Ascending aorta (tissue), 2 donors: ENCODE measurements around the gene FHAD1. TPM values are rescaled to one million over a fixed set of nuclear protein-coding genes. Genes with fewer than 3 reads are reported as not detected.

Experiments
- DNase-seq, 2 donors: peaks; one replicate each; pipeline ENCODE4 v3.0.0-alpha.2; 2019; ENCODE audit warnings: low spot score in 2 of 2
- H3K27ac ChIP-seq, 2 donors: fragments of 200-600 bp; sonication (generic); one replicate each; pipeline ENCODE4 v1.5.1; 2016 to 2017; ENCODE audit warnings: mild to moderate bottlenecking in 1 of 2
- H3K27me3 ChIP-seq: fragments of 200-600 bp; sonication (generic); one replicate; pipeline ENCODE4 v1.5.1; 2017
- H3K36me3 ChIP-seq, 2 donors: fragments of 200-600 bp; sonication (generic); one replicate each; pipeline ENCODE4 v1.5.1; 2016
- H3K4me1 ChIP-seq, 2 donors: fragments of 200-600 bp; sonication (generic); one replicate each; pipeline ENCODE4 v1.5.1; 2016 to 2017; ENCODE audit warnings: mild to moderate bottlenecking in 1 of 2
- H3K4me3 ChIP-seq, 2 donors: fragments of 200-600 bp; sonication (generic); one replicate each; pipeline ENCODE4 v1.5.1; 2016 to 2017; ENCODE audit warnings: mild to moderate bottlenecking in 1 of 2
- H3K9me3 ChIP-seq, 2 donors: fragments of 200-600 bp; sonication (generic); one replicate each; pipeline ENCODE4 v1.5.1; 2016
- CTCF ChIP-seq, 3 experiments: fragments of 200-600 bp in 2 of 3; fragments of 450-650 bp in 1 of 3; sonication (generic) in 2 of 3; IDR thresholded peaks; one replicate each; pipeline ENCODE4 v1.5.1; 2016 to 2019; ENCODE audit warnings: antibody characterized with exemption in 3 of 3, mild to moderate bottlenecking in 1 of 3, moderate library complexity in 1 of 3
- intact Hi-C: fragments of 100-400 bp; cut with DNase I; formaldehyde crosslinking; loops from one replicate; pipeline ENCODE4 v1.15.1; 2023
- total RNA-seq: library from RNA; depleted of rRNA; stranded (reverse); fragments of >200 nt; gene quantifications from one replicate; pipeline ENCODE4 v1.1.0, GENCODE V29; 2016

Gene FHAD1
- total RNA-seq, 1 donor from 2014 or later = not detected

- no peaks in the 10 kb centered on the region for H3K9me3 ChIP-seq
- H3K4me3 ChIP-seq = no peak overlapping the region
- DNase-seq = no peak
- peaks cover 0 to 3% of the 10 kb centered on the region in 2 donors for H3K36me3 ChIP-seq
- no peaks in the 10 kb centered on the region for H3K27me3 ChIP-seq
- H3K27ac ChIP-seq = no peak overlapping the region
- TF ChIP-seq CTCF (IDR thresholded peaks at IDR 0.05) = no peak
- H3K4me1 ChIP-seq = peaks cover 2 to 4% of the 10 kb centered on the region in 2 donors
- intact Hi-C loops = no loop called here
Measured at GRCh38 chr1:15219280-15220023, 27.6 kb upstream of the FHAD1 start.

DNA sequence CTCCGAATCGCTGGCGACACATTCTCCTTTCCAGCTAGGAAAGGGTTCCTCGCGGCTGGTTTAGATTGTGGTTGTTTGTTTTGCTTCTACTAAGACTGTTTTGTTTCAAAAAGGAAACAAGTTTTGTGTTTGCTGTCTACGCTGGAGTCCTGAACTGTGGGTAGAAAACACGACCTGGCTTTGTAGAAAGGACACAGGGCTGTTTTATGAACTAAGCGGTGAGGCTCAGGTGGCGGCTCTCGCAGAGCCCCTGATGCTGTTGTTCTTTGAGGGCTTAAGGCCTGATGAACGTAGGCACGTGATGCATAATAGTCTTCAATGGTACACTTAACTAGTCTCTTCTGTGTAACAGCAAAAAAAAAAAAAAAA is 27.0 kb upstream of the FHAD1 start:
- Histone ChIP-seq H3K27me3 (no peaks in the 10 kb centered on the region), H3K9me3 (no peaks in the 10 kb centered on the region), H3K4me3 (no peak overlapping the region), H3K4me1 (no peaks in the 10 kb centered on the region), H3K36me3 (peaks cover 0 to 3% of the 10 kb centered on the region in 2 donors), H3K27ac (no peak overlapping the region)
- no peak for DNase-seq
- no peak for TF ChIP-seq CTCF (IDR thresholded peaks at IDR 0.05)
- intact Hi-C loops = no loop called here

- H3K4me3 ChIP-seq = no peak overlapping the region
- H3K36me3 ChIP-seq = peaks cover 0 to 3% of the 10 kb centered on the region in 2 donors
- no peak for TF ChIP-seq CTCF (IDR thresholded peaks at IDR 0.05)
- H3K27me3 ChIP-seq = no peaks in the 10 kb centered on the region
- intact Hi-C loops = no loop called here
- no peaks in the 10 kb centered on the region for H3K4me1 ChIP-seq
- H3K9me3 ChIP-seq = no peaks in the 10 kb centered on the region
- DNase-seq = no peak
- no peak overlapping the region for H3K27ac ChIP-seq
Measured at GRCh38 chr1:15220825-15221431, 26.1 kb upstream of the FHAD1 start.

DNA sequence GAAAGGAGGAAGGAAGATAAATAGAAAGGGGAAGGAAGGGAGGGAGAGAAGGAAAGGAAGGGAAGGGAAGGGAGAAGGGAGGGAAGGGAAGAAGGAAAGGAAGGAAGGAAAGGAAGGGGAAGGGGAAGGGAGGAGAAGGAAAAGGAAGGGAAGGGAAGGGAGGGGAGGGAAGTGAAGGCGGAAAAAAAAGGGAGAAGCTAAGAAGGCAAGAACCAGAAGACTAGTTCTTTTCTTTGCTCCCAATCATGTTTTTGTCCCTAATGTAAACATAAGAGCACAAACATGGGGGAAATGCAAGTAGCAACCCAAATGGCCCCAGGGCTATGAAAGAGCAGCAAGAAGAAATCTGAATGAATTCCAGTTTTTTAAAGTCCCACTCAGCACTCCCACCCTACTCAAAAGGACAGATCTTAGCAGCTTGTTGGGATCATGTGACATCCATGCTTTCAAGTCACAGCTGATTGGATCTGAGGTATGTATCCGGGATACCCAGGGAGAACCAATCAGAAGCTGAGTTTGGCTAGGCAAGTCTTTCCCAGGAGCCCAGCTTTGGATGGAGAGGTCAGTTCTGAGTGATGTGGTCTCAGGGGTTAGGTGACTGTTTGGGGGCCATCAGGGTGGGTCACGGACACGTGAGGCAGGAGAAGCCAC is 24.2 kb upstream of the FHAD1 start:
- no peak for TF ChIP-seq CTCF (IDR thresholded peaks at IDR 0.05)
- Histone ChIP-seq H3K36me3 (peaks cover 0 to 3% of the 10 kb centered on the region in 2 donors), H3K27ac (no peak overlapping the region), H3K4me1 (no peaks in the 10 kb centered on the region), H3K4me3 (no peak overlapping the region), H3K9me3 (no peaks in the 10 kb centered on the region), H3K27me3 (no peaks in the 10 kb centered on the region)
- DNase-seq = no peak
- intact Hi-C loops = no loop called here

DNA sequence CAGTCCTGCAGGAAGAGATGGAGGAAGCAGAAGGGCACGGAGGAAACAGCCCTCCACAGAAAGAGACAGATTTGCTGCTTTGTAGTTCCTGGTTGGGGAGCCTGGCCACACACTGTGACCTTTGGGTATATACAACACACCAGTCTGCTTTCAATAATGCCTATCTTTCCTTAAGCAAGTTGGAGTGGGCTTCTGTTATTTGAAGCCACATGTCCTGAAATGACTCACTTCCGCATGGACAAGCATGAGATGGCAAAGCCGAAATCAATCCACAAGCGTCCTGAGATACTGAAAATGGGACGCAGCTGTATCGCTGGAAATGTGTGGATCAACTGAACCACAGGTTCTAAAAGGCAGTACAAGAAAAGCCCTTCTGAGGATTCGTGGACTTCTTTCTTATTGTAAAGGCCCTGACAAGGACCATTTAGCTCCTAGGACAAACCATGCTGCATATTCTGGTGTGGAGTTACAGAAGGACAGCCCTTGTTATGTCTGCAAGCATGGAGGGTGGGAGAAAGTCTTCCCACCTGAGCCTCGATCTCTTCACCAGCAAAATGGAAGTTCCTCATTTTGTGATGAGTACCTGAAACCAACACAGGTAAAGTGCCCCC is 22.7 kb upstream of the FHAD1 start:
- Histone ChIP-seq H3K27me3 (no peaks in the 10 kb centered on the region), H3K4me3 (no peak overlapping the region), H3K27ac (no peak overlapping the region), H3K9me3 (no peaks in the 10 kb centered on the region), H3K36me3 (peaks cover 0 to 3% of the 10 kb centered on the region in 2 donors), H3K4me1 (no peaks in the 10 kb centered on the region)
- intact Hi-C loops = no loop called here
- no peak for DNase-seq
- TF ChIP-seq CTCF (IDR thresholded peaks at IDR 0.05) = no peak
